SK-N-MC (cell line): ENCODE measurements around the gene S100A12.

Experiments
- EZH2 ChIP-seq: fragments of 200-600 bp; sonication (generic); IDR thresholded peaks from one replicate; pipeline ENCODE4 v1.6.1; 2017; ENCODE audit warnings: antibody characterized with exemption
- POLR2AphosphoS5 ChIP-seq: IDR thresholded peaks from 2 replicates; pipeline ENCODE4 v1.6.1; 2012; ENCODE audit warnings: mild to moderate bottlenecking, low read depth, low read length, borderline replicate concordance

- TF ChIP-seq POLR2AphosphoS5 (no peak), EZH2 (no peak)
Measured at GRCh38 chr1:153389973-153390879, 14.8 kb upstream of the S100A12 start.
